Erythroblast (primary cell): ENCODE data around the gene FMO1.

Experiments used
- GATA1 ChIP-seq: IDR thresholded peaks from 2 replicates; pipeline ENCODE4 v1.6.1; 2011; ENCODE audit warnings: low read depth, mild to moderate bottlenecking, control low read depth, low read length, moderate library complexity
- POLR2A ChIP-seq: IDR thresholded peaks from 2 replicates; pipeline ENCODE4 v1.6.1; 2011; ENCODE audit warnings: mild to moderate bottlenecking, low read length

- no peak for TF ChIP-seq POLR2A
- TF ChIP-seq GATA1, result no peak
These were observed 15.6 kb downstream of the FMO1 start for GRCh38 chr1:171263901-171264300.
